NCI-H2029 treated with DMSO at 0.1 percent for 48 hours (cell line): ENCODE measurements around the gene CDKAL1.

ENCODE experiments used
- DNase-seq: peaks from one replicate; lab custom pipeline; 2025; lab: John Stamatoyannopoulos, UW

Gene CDKAL1

GRCh38 chr6:21107796-21108195, 573.5 kb downstream of the CDKAL1 start:
- no peak for DNase-seq

GRCh38 chr6:21109391-21110178, 575.3 kb downstream of the CDKAL1 start:
- no peak for DNase-seq

GRCh38 chr6:21110684-21111083, 576.4 kb downstream of the CDKAL1 start:
- no peak for DNase-seq

GRCh38 chr6:21111093-21111725, 577.0 kb downstream of the CDKAL1 start:
- DNase-seq = peak; percentile 32

GRCh38 chr6:21115111-21115510, 580.9 kb downstream of the CDKAL1 start:
- DNase-seq = peak; percentile 99

- DNase-seq = no peak
Observed at GRCh38 chr6:21116736-21117135, 582.5 kb downstream of the CDKAL1 start.

- no peak for DNase-seq
Observed at GRCh38 chr6:21118216-21118780, 584.0 kb downstream of the CDKAL1 start.

- DNase-seq = no peak
Observed at GRCh38 chr6:21121636-21122136, 587.4 kb downstream of the CDKAL1 start.

- no peak for DNase-seq
Observed at GRCh38 chr6:21123507-21124436, 589.5 kb downstream of the CDKAL1 start.

GRCh38 chr6:21128601-21129000, 594.3 kb downstream of the CDKAL1 start:
- DNase-seq = no peak

- DNase-seq = no peak
Observed at GRCh38 chr6:21131406-21131805, 597.1 kb downstream of the CDKAL1 start.

GRCh38 chr6:21132446-21132845, 598.2 kb downstream of the CDKAL1 start:
- no peak for DNase-seq

GRCh38 chr6:21132856-21133838, 598.9 kb downstream of the CDKAL1 start:
- DNase-seq = no peak

GRCh38 chr6:21133901-21134300, 599.6 kb downstream of the CDKAL1 start:
- no peak for DNase-seq

GRCh38 chr6:21134356-21134755, 600.1 kb downstream of the CDKAL1 start:
- no peak for DNase-seq

- DNase-seq = no peak
Observed at GRCh38 chr6:21135484-21136013, 601.3 kb downstream of the CDKAL1 start.

- no peak for DNase-seq
Observed at GRCh38 chr6:21137700-21138335, 603.6 kb downstream of the CDKAL1 start.

- DNase-seq = no peak
Observed at GRCh38 chr6:21138336-21139069, 604.2 kb downstream of the CDKAL1 start.

GRCh38 chr6:21140966-21141365, 606.7 kb downstream of the CDKAL1 start:
- no peak for DNase-seq
